K562 (cell line): ENCODE data around the gene TMCO4. TPM values are rescaled to one million over a fixed set of nuclear protein-coding genes. Genes with fewer than 3 reads are reported as not detected.
A peak's percentile ranks its signal among the peaks of the same experiment; 100 is the strongest.

ENCODE experiments used
- BCOR ChIP-seq: fragments of 450-650 bp; IDR thresholded peaks from 2 replicates; pipeline ENCODE4 v1.6.1; 2016
- ETV5 ChIP-seq: sonication (generic); formaldehyde crosslinking; IDR thresholded peaks from 2 replicates; pipeline ENCODE4 v1.4.0; 2020; ENCODE audit warnings: low read depth, mild to moderate bottlenecking, missing genetic modification reagents
- RFX1 ChIP-seq: fragments of 450-650 bp; IDR thresholded peaks from 2 replicates; pipeline ENCODE4 v1.6.1; 2016; ENCODE audit warnings: mild to moderate bottlenecking, moderate library complexity
- SMARCA5 ChIP-seq: fragments of 450-650 bp; IDR thresholded peaks from 2 replicates; pipeline ENCODE4 v1.6.1; 2016
- YY1 ChIP-seq, 3 experiments: IDR thresholded peaks; 2 replicates each; pipeline ENCODE4 v1.6.1; 2011; ENCODE audit warnings: low read length in 2 of 3, mild to moderate bottlenecking in 2 of 3, moderate library complexity in 2 of 3, borderline replicate concordance in 1 of 3, control low read depth in 1 of 3, low read depth in 1 of 3; ENCODE audit not compliant: insufficient read depth in 3 of 3, insufficient replicate concordance in 2 of 3, control insufficient read depth in 1 of 3, insufficient read length in 1 of 3; ENCODE audit errors: extremely low read depth in 1 of 3
- polyA plus RNA-seq, 8 experiments: library from polyadenylated mRNA; depleted of rRNA in 4 of 8; stranded (reverse) in 5 of 8; unstranded in 3 of 8; fragments of >200 nt; fragmentation: Nextera tagmentation in 2 of 8; fragmentation: Illumina TruSeq in 1 of 8; extraction: Ambion mirVana in 2 of 8; extraction: Trizol in 1 of 8; gene quantifications; 2 replicates each; pipeline versions ENCODE4 v1.2.1 to v1.2.3, GENCODE V29; 2011 to 2014; ENCODE audit warnings: inconsistent platforms in 1 of 8, missing spikeins in 1 of 8
- total RNA-seq, 7 experiments: library from RNA; depleted of rRNA in 6 of 7; stranded (reverse); fragments of >200 nt in 6 of 7; fragmentation: Illumina TruSeq in 2 of 7; extraction: Trizol in 2 of 7; gene quantifications; 2 replicates each; pipeline versions ENCODE4 v1.2.1 to v1.2.3, GENCODE V29; 2011 to 2021; ENCODE audit warnings: low replicate concordance in 1 of 7
- TF ChIP-seq, protein P1 (sequence below), 2 experiments: fragments of 450-650 bp; formaldehyde crosslinking in 1 of 2; IDR thresholded peaks; 2 replicates each; pipeline versions ENCODE4 v1.4.0 to v1.6.1; 2014 to 2020; ENCODE audit warnings: mild to moderate bottlenecking in 2 of 2, borderline replicate concordance in 1 of 2, low read depth in 1 of 2
- TF ChIP-seq, protein P2 (sequence below): fragments of 450-650 bp; IDR thresholded peaks from 2 replicates; pipeline ENCODE4 v1.7.1; 2018; ENCODE audit warnings: mild to moderate bottlenecking, low read depth; ENCODE audit not compliant: partially characterized antibody

The TMCO4 gene
- total and polyA plus RNA-seq, 9 of the 15 experiments (the other 6 are each of a cell fraction or from before 2014, with no cell fraction given), result 0.06 to 2.1 (median 1.2) TPM

DNA sequence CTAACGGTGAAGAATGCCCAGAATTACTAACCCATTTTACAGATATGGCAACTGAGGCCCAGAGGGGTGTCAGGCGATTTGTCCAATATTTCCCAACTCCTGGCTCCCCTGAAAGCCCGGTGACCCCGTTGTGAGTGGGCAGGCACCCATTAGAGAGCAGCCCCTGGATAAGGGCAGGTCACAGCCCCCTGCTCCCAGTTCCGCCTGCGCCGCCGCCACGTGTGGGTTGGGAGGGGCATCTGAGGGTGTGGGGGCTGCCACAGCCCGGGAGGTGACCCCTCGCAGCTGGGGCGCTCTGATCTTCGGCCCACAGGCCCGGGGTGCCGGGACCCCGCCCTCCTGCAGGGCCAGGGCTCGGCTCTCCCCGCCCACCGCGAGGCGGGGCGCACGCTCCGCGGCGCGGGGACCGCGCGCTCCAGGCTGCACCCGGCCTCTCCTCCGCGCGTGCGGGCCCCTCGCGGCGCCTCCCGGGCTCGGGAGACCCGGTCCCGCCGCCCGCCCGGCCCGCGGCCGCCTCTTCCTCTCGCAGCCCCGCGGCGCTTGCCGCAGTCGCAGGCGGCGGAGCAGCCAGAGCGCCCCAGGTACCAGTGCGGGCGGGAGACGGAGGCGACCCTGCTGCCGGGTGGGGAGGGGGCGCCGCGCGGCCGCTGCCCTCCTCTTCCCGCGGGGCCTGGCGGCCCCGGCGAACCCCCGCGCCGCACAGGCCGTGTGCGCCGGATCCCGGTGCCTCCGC lies 135.1 kb downstream of the TMCO4 start, which contains the start of gene HTR6 (continued):
- TF ChIP-seq, protein P1, sequence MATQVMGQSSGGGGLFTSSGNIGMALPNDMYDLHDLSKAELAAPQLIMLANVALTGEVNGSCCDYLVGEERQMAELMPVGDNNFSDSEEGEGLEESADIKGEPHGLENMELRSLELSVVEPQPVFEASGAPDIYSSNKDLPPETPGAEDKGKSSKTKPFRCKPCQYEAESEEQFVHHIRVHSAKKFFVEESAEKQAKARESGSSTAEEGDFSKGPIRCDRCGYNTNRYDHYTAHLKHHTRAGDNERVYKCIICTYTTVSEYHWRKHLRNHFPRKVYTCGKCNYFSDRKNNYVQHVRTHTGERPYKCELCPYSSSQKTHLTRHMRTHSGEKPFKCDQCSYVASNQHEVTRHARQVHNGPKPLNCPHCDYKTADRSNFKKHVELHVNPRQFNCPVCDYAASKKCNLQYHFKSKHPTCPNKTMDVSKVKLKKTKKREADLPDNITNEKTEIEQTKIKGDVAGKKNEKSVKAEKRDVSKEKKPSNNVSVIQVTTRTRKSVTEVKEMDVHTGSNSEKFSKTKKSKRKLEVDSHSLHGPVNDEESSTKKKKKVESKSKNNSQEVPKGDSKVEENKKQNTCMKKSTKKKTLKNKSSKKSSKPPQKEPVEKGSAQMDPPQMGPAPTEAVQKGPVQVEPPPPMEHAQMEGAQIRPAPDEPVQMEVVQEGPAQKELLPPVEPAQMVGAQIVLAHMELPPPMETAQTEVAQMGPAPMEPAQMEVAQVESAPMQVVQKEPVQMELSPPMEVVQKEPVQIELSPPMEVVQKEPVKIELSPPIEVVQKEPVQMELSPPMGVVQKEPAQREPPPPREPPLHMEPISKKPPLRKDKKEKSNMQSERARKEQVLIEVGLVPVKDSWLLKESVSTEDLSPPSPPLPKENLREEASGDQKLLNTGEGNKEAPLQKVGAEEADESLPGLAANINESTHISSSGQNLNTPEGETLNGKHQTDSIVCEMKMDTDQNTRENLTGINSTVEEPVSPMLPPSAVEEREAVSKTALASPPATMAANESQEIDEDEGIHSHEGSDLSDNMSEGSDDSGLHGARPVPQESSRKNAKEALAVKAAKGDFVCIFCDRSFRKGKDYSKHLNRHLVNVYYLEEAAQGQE (IDR thresholded peaks at IDR 0.05; ENCODE audit: borderline replicate concordance), result no peak
- TF ChIP-seq, protein P1 (CRISPR knock-in tag; IDR thresholded peaks at IDR 0.05; ENCODE audit: low read depth), result no peak
- TF ChIP-seq RFX1, result no peak
- TF ChIP-seq ETV5 (CRISPR knock-in tag), result no peak
- TF ChIP-seq, protein P2, sequence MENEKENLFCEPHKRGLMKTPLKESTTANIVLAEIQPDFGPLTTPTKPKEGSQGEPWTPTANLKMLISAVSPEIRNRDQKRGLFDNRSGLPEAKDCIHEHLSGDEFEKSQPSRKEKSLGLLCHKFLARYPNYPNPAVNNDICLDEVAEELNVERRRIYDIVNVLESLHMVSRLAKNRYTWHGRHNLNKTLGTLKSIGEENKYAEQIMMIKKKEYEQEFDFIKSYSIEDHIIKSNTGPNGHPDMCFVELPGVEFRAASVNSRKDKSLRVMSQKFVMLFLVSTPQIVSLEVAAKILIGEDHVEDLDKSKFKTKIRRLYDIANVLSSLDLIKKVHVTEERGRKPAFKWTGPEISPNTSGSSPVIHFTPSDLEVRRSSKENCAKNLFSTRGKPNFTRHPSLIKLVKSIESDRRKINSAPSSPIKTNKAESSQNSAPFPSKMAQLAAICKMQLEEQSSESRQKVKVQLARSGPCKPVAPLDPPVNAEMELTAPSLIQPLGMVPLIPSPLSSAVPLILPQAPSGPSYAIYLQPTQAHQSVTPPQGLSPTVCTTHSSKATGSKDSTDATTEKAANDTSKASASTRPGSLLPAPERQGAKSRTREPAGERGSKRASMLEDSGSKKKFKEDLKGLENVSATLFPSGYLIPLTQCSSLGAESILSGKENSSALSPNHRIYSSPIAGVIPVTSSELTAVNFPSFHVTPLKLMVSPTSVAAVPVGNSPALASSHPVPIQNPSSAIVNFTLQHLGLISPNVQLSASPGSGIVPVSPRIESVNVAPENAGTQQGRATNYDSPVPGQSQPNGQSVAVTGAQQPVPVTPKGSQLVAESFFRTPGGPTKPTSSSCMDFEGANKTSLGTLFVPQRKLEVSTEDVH, result no peak
- no peak for TF ChIP-seq YY1 (IDR thresholded peaks at IDR 0.05; ENCODE audit: borderline replicate concordance in 1 of 3, control insufficient read depth in 1 of 3, extremely low read depth in 1 of 3, insufficient read depth in 3 of 3, insufficient read length in 1 of 3, insufficient replicate concordance in 2 of 3, low read depth in 1 of 3, low read length in 2 of 3)
- TF ChIP-seq SMARCA5, result peak; percentile 47; the same call in 1 of the 2 replicates
- peak; percentile 92 for TF ChIP-seq BCOR
